ENCODE data around the gene ANOS1.

DNA sequence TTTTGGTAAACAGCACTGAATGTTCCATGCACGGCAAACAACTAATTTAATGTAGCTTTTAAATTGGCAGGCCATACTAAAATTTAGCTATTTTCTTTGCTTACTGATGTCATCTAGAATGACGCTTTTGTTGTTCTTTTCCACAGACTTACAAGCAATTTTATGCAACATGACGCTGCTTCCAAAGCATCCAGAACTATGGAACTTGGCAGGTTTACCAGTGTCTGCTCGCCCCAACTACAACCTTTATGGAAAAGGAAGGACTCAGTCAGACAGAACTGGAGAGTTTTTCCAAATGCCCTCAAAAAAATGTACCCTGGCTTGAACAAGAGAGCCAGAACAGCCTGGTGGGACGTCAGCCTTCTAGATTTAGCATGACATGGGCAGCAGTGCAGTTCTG is 58.7 kb downstream of the ANOS1 start:
- TF ChIP-seq FOXJ3 (CRISPR knock-in tag; IDR thresholded peaks at IDR 0.05; ENCODE audit: borderline replicate concordance) (no peak), MYBL2 (CRISPR knock-in tag; IDR thresholded peaks at IDR 0.05) (no peak), CBFB (CRISPR knock-in tag; IDR thresholded peaks at IDR 0.05; ENCODE audit: low read depth) (no peak), ESRRA (CRISPR knock-in tag; IDR thresholded peaks at IDR 0.05; ENCODE audit: borderline replicate concordance) (no peak), SP1 (CRISPR knock-in tag; conservative IDR thresholded peaks at IDR 0.05) (no peak), NFYB (CRISPR knock-in tag; conservative IDR thresholded peaks at IDR 0.05; ENCODE audit: low read depth) (no peak), ZNF416 (CRISPR knock-in tag; IDR thresholded peaks at IDR 0.05) (no peak), RELA (CRISPR knock-in tag; IDR thresholded peaks at IDR 0.05; ENCODE audit: borderline replicate concordance) (no peak), MXD4 (CRISPR knock-in tag; IDR thresholded peaks at IDR 0.05; ENCODE audit: borderline replicate concordance) (no peak)
- TF ChIP-seq, protein P1, sequence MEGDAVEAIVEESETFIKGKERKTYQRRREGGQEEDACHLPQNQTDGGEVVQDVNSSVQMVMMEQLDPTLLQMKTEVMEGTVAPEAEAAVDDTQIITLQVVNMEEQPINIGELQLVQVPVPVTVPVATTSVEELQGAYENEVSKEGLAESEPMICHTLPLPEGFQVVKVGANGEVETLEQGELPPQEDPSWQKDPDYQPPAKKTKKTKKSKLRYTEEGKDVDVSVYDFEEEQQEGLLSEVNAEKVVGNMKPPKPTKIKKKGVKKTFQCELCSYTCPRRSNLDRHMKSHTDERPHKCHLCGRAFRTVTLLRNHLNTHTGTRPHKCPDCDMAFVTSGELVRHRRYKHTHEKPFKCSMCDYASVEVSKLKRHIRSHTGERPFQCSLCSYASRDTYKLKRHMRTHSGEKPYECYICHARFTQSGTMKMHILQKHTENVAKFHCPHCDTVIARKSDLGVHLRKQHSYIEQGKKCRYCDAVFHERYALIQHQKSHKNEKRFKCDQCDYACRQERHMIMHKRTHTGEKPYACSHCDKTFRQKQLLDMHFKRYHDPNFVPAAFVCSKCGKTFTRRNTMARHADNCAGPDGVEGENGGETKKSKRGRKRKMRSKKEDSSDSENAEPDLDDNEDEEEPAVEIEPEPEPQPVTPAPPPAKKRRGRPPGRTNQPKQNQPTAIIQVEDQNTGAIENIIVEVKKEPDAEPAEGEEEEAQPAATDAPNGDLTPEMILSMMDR (IDR thresholded peaks at IDR 0.05), result no peak
- TF ChIP-seq, protein P2, sequence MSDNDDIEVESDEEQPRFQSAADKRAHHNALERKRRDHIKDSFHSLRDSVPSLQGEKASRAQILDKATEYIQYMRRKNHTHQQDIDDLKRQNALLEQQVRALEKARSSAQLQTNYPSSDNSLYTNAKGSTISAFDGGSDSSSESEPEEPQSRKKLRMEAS (CRISPR knock-in tag; IDR thresholded peaks at IDR 0.05), result no peak
- TF ChIP-seq, protein P3, sequence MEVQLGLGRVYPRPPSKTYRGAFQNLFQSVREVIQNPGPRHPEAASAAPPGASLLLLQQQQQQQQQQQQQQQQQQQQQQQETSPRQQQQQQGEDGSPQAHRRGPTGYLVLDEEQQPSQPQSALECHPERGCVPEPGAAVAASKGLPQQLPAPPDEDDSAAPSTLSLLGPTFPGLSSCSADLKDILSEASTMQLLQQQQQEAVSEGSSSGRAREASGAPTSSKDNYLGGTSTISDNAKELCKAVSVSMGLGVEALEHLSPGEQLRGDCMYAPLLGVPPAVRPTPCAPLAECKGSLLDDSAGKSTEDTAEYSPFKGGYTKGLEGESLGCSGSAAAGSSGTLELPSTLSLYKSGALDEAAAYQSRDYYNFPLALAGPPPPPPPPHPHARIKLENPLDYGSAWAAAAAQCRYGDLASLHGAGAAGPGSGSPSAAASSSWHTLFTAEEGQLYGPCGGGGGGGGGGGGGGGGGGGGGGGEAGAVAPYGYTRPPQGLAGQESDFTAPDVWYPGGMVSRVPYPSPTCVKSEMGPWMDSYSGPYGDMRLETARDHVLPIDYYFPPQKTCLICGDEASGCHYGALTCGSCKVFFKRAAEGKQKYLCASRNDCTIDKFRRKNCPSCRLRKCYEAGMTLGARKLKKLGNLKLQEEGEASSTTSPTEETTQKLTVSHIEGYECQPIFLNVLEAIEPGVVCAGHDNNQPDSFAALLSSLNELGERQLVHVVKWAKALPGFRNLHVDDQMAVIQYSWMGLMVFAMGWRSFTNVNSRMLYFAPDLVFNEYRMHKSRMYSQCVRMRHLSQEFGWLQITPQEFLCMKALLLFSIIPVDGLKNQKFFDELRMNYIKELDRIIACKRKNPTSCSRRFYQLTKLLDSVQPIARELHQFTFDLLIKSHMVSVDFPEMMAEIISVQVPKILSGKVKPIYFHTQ (CRISPR knock-in tag; IDR thresholded peaks at IDR 0.05), result no peak
- TF ChIP-seq, protein P4, sequence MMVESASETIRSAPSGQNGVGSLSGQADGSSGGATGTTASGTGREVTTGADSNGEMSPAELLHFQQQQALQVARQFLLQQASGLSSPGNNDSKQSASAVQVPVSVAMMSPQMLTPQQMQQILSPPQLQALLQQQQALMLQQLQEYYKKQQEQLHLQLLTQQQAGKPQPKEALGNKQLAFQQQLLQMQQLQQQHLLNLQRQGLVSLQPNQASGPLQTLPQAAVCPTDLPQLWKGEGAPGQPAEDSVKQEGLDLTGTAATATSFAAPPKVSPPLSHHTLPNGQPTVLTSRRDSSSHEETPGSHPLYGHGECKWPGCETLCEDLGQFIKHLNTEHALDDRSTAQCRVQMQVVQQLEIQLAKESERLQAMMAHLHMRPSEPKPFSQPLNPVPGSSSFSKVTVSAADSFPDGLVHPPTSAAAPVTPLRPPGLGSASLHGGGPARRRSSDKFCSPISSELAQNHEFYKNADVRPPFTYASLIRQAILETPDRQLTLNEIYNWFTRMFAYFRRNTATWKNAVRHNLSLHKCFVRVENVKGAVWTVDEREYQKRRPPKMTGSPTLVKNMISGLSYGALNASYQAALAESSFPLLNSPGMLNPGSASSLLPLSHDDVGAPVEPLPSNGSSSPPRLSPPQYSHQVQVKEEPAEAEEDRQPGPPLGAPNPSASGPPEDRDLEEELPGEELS (CRISPR knock-in tag; IDR thresholded peaks at IDR 0.05), result no peak
- TF ChIP-seq, protein P5, sequence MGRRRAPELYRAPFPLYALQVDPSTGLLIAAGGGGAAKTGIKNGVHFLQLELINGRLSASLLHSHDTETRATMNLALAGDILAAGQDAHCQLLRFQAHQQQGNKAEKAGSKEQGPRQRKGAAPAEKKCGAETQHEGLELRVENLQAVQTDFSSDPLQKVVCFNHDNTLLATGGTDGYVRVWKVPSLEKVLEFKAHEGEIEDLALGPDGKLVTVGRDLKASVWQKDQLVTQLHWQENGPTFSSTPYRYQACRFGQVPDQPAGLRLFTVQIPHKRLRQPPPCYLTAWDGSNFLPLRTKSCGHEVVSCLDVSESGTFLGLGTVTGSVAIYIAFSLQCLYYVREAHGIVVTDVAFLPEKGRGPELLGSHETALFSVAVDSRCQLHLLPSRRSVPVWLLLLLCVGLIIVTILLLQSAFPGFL (CRISPR knock-in tag; IDR thresholded peaks at IDR 0.05; ENCODE audit: borderline replicate concordance), result no peak
